IMR-90 (cell line): ENCODE results near the gene MMP2. TPM values are rescaled to one million over a fixed set of nuclear protein-coding genes. Genes with fewer than 3 reads are reported as not detected.

ENCODE experiments used
- ATAC-seq: fragments of 200-7000 bp; cut with Tn5 transposase; 2 replicates; pipeline ENCODE4 v1.9.1; 2020; ENCODE audit warnings: low read depth, mild to moderate bottlenecking, moderate library complexity
- BruUV-seq: library from RNA; stranded (reverse); fragments of 400-500 nt; replicated peaks from 2 replicates; lab custom pipeline; 2021; lab: Mats Ljungman, UMichigan
- CTCF ChIA-PET: fragments of 300-600 bp; formaldehyde crosslinking; extraction: SDS; loops from one replicate; lab custom pipeline; 2021; ENCODE audit warnings: antibody characterized with exemption; lab: Yijun Ruan, JAX
- POLR2A ChIA-PET: fragments of 300-600 bp; sonication (Branson Sonifier 250); formaldehyde crosslinking; loops from one replicate; lab custom pipeline; 2022; ENCODE audit warnings: antibody characterized with exemption; ENCODE audit not compliant: unreplicated experiment; lab: Charles Lee
- DNase-seq: peaks from one replicate; pipeline ENCODE4 v3.0.0; 2013
- H2AFZ ChIP-seq: replicated peaks from 2 replicates; pipeline ENCODE3; 2013; ENCODE audit warnings: low read length, mild to moderate bottlenecking; ENCODE audit not compliant: poor library complexity
- H2AK5ac ChIP-seq: 2 replicates; pipeline ENCODE4 v1.6.1; 2013; ENCODE audit warnings: low read depth, low read length, inconsistent platforms
- H2AK9ac ChIP-seq: replicated peaks from 2 replicates; pipeline ENCODE3; 2013; ENCODE audit warnings: mild to moderate bottlenecking, low read depth, low read length, moderate library complexity; ENCODE audit not compliant: poor library complexity
- H2BK120ac ChIP-seq: 2 replicates; pipeline ENCODE4 v1.6.1; 2013; ENCODE audit warnings: low read depth, low read length, inconsistent platforms
- H2BK15ac ChIP-seq: 3 replicates; pipeline ENCODE4 v1.6.1; 2013; ENCODE audit warnings: low read depth, low read length, inconsistent platforms
- H2BK20ac ChIP-seq: 2 replicates; pipeline ENCODE4 v1.6.1; 2013; ENCODE audit warnings: low read depth, mild to moderate bottlenecking, inconsistent platforms, low read length, moderate library complexity
- H2BK5ac ChIP-seq: 2 replicates; pipeline ENCODE4 v1.6.1; 2013; ENCODE audit warnings: mild to moderate bottlenecking, low read depth, low read length, inconsistent platforms; ENCODE audit not compliant: poor library complexity, severe bottlenecking
- H3K14ac ChIP-seq: replicated peaks from 2 replicates; pipeline ENCODE4 v1.6.1; 2013; ENCODE audit warnings: low read depth, low read length, inconsistent platforms
- H3K18ac ChIP-seq: 2 replicates; pipeline ENCODE4 v1.6.1; 2013; ENCODE audit warnings: low read depth, low read length, control low read depth
- H3K23ac ChIP-seq: 2 replicates; pipeline ENCODE4 v1.6.1; 2013; ENCODE audit warnings: low read depth, low read length, inconsistent platforms
- H3K27ac ChIP-seq: 2 replicates; pipeline ENCODE4 v1.5.1; 2013; ENCODE audit warnings: mild to moderate bottlenecking, control low read depth, low read length; ENCODE audit not compliant: insufficient read depth
- H3K27me3 ChIP-seq: 2 replicates; pipeline ENCODE4 v1.6.1; 2013; ENCODE audit warnings: low read length; ENCODE audit not compliant: control insufficient read depth, insufficient read depth
- H3K36me3 ChIP-seq: 2 replicates; pipeline ENCODE4 v1.6.1; 2013; ENCODE audit warnings: low read length, mixed read lengths; ENCODE audit not compliant: control insufficient read depth, insufficient read depth
- H3K4ac ChIP-seq: 2 replicates; pipeline ENCODE4 v1.6.1; 2013; ENCODE audit warnings: low read depth, low read length, inconsistent platforms
- H3K4me1 ChIP-seq: 2 replicates; pipeline ENCODE4 v1.6.1; 2013; ENCODE audit warnings: low read length, mixed read lengths; ENCODE audit not compliant: control insufficient read depth, insufficient read depth
- H3K4me2 ChIP-seq: 2 replicates; pipeline ENCODE4 v1.6.1; 2013; ENCODE audit warnings: low read depth, mild to moderate bottlenecking, control low read depth, low read length, moderate library complexity
- H3K4me3 ChIP-seq: 2 replicates; pipeline ENCODE4 v1.5.1; 2013; ENCODE audit warnings: low read depth, mild to moderate bottlenecking, control low read depth, low read length, moderate library complexity; ENCODE audit not compliant: insufficient read depth
- H3K56ac ChIP-seq: 2 replicates; pipeline ENCODE4 v1.6.1; 2013; ENCODE audit warnings: low read length, inconsistent platforms; ENCODE audit not compliant: insufficient read depth; ENCODE audit errors: extremely low read depth
- H3K79me1 ChIP-seq, 2 experiments: 2 replicates each; pipeline ENCODE4 v1.6.1; 2013; ENCODE audit warnings: low read length in 2 of 2, inconsistent platforms in 1 of 2, low read depth in 1 of 2
- H3K9ac ChIP-seq: 2 replicates; pipeline ENCODE4 v1.6.1; 2013; ENCODE audit warnings: low read depth, low read length, control low read depth
- H3K9me1 ChIP-seq: 2 replicates; pipeline ENCODE4 v1.6.1; 2013; ENCODE audit warnings: low read length, inconsistent platforms; ENCODE audit not compliant: insufficient read depth
- H3K9me3 ChIP-seq: 2 replicates; pipeline ENCODE4 v1.6.1; 2013; ENCODE audit warnings: low read length; ENCODE audit not compliant: control insufficient read depth, insufficient read depth
- H4K20me1 ChIP-seq: 2 replicates; pipeline ENCODE4 v1.6.1; 2013; ENCODE audit warnings: low read length, inconsistent platforms; ENCODE audit not compliant: insufficient read depth
- H4K5ac ChIP-seq: 2 replicates; pipeline ENCODE4 v1.6.1; 2013; ENCODE audit warnings: mild to moderate bottlenecking, low read depth, low read length, control low read depth
- H4K8ac ChIP-seq, 2 experiments: 2 replicates each; pipeline ENCODE4 v1.6.1; 2013; ENCODE audit warnings: low read depth in 2 of 2, low read length in 2 of 2, control low read depth in 1 of 2, inconsistent platforms in 1 of 2
- H4K91ac ChIP-seq: 2 replicates; pipeline ENCODE4 v1.6.1; 2013; ENCODE audit warnings: low read depth, low read length, inconsistent platforms; ENCODE audit not compliant: insufficient read depth
- BHLHE40 ChIP-seq: fragments of 150-350 bp; IDR thresholded peaks from 2 replicates; pipeline ENCODE4 v1.6.1; 2016; ENCODE audit warnings: mild to moderate bottlenecking, low read depth, low read length
- CEBPB ChIP-seq: IDR thresholded peaks from 2 replicates; pipeline ENCODE4 v1.6.1; 2012; ENCODE audit warnings: low read depth, low read length, improper control_type of control experiment
- CHD1 ChIP-seq: IDR thresholded peaks from 2 replicates; pipeline ENCODE4 v1.6.1; 2012; ENCODE audit warnings: low read depth, low read length, improper control_type of control experiment
- CTCF ChIP-seq: conservative IDR thresholded peaks from 2 replicates; pipeline ENCODE4 v1.5.1; 2012; ENCODE audit warnings: mild to moderate bottlenecking, low read depth, low read length, improper control_type of control experiment
- ELK1 ChIP-seq: fragments of 150-350 bp; IDR thresholded peaks from 2 replicates; pipeline ENCODE4 v1.6.1; 2016; ENCODE audit warnings: low read depth, mild to moderate bottlenecking, low read length, moderate library complexity, borderline replicate concordance
- FOS ChIP-seq: fragments of 150-350 bp; IDR thresholded peaks from 2 replicates; pipeline ENCODE4 v1.6.1; 2016; ENCODE audit warnings: low read depth, low read length
- MAZ ChIP-seq: IDR thresholded peaks from 2 replicates; pipeline ENCODE4 v1.6.1; 2012; ENCODE audit warnings: low read depth, mild to moderate bottlenecking, low read length, improper control_type of control experiment, moderate library complexity, borderline replicate concordance
- MXI1 ChIP-seq: IDR thresholded peaks from 2 replicates; pipeline ENCODE4 v1.6.1; 2012; ENCODE audit warnings: low read depth, mild to moderate bottlenecking, low read length, moderate library complexity, borderline replicate concordance
- NFE2L2 ChIP-seq: fragments of 150-350 bp; IDR thresholded peaks from 2 replicates; pipeline ENCODE4 v1.6.1; 2016; ENCODE audit warnings: low read depth, mild to moderate bottlenecking, low read length
- RAD21 ChIP-seq: IDR thresholded peaks from 2 replicates; pipeline ENCODE4 v1.6.1; 2012; ENCODE audit warnings: low read length, improper control_type of control experiment
- RFX5 ChIP-seq: IDR thresholded peaks from 2 replicates; pipeline ENCODE4 v1.8.0; 2012; ENCODE audit warnings: low read depth, mild to moderate bottlenecking, low read length, moderate library complexity
- SMC3 ChIP-seq: fragments of 150-350 bp; IDR thresholded peaks from 2 replicates; pipeline ENCODE4 v1.6.1; 2016; ENCODE audit warnings: low read depth, mild to moderate bottlenecking, antibody characterized with exemption, low read length, moderate library complexity
- USF2 ChIP-seq: fragments of 150-350 bp; IDR thresholded peaks from 2 replicates; pipeline ENCODE4 v1.6.1; 2017; ENCODE audit warnings: mild to moderate bottlenecking, antibody characterized with exemption, low read length, low read depth
- WGBS, 2 experiments: methylation state at CpG; one replicate each; pipeline versions ENCODE4 v1.1.5 to v1.1.7; 2013; ENCODE audit warnings: missing lambda C conversion rate in 2 of 2; ENCODE audit not compliant: insufficient read length in 1 of 2; ENCODE audit errors: extremely low coverage in 2 of 2; 5-methylcytosine and 5-hydroxymethylcytosine counted together
- dilution Hi-C: fragments of 300-500 bp; cut with HindIII; formaldehyde crosslinking; loops from one replicate; pipeline ENCODE4 v1.14.3; 2018; ENCODE audit warnings: low sequenced_read_pairs; ENCODE audit not compliant: unreplicated experiment
- in situ Hi-C: fragments of 300-500 bp; cut with MboI; formaldehyde crosslinking; loops from 3 replicates; pipeline ENCODE4 v1.14.3; 2019; ENCODE audit warnings: low sequenced_read_pairs, inconsistent platforms, mixed read lengths
- intact Hi-C: fragments of 100-400 bp; cut with micrococcal nuclease; formaldehyde crosslinking; loops from 2 replicates; pipeline ENCODE4 v1.10.0; 2022
- polyA plus RNA-seq, 3 experiments: library from polyadenylated mRNA; depleted of rRNA; stranded (reverse); fragments of >200 nt; gene quantifications; 2 replicates each; pipeline ENCODE4 v1.2.3, GENCODE V29; 2012; ENCODE audit warnings: low replicate concordance in 1 of 3
- total RNA-seq: library from RNA; depleted of rRNA; stranded (reverse); fragments of >200 nt; gene quantifications from 2 replicates; pipeline ENCODE4 v1.2.3, GENCODE V29; 2012

MMP2 gene
- total and polyA plus RNA-seq, 2 of the 4 experiments (the other 2 are of a cell fraction) = 240 to 574 TPM

GRCh38 chr16:55435387-55435786 is 43.6 kb upstream of the MMP2 start:
- Histone ChIP-seq H4K8ac (no peak overlapping the region), H3K4me3 (no peak overlapping the region), H3K9me3 (no peaks in the 10 kb centered on the region), H3K27me3 (peaks cover 2% of the 10 kb centered on the region; the same call in 1 of the 2 replicates), H3K18ac (no peak overlapping the region), H3K27ac (no peak overlapping the region), H2BK5ac (no peak overlapping the region), H3K4me1 (no peaks in the 10 kb centered on the region), H3K9ac (no peak overlapping the region), H2AK5ac (no peak overlapping the region), H3K36me3 (no peaks in the 10 kb centered on the region), H4K5ac (no peak overlapping the region), H3K4ac (no peak overlapping the region), H3K9me1 (no peaks in the 10 kb centered on the region), H3K4me2 (no peak overlapping the region), H3K56ac (no peak overlapping the region), H2AK9ac (peak overlapping the region; percentile 40), H2BK15ac (no peak overlapping the region), H2AFZ (no peak overlapping the region), H3K14ac (no peak overlapping the region), H2BK20ac (no peak overlapping the region), H4K20me1 (no peaks in the 10 kb centered on the region), H2BK120ac (no peak overlapping the region), H3K79me1 (no peaks in the 10 kb centered on the region), H3K23ac (no peak overlapping the region), H4K91ac (no peak overlapping the region)
- WGBS, 2 experiments = no CpG with 5 or more reads among the region's 5 CpGs
- dilution Hi-C loops (no loop called here), intact Hi-C loops (no loop called here), in situ Hi-C loops (no loop called here)
- TF ChIP-seq CEBPB (no peak), CTCF (no peak), FOS (no peak), MXI1 (no peak), SMC3 (no peak), ELK1 (no peak), BHLHE40 (no peak), USF2 (no peak), RFX5 (no peak), RAD21 (no peak), NFE2L2 (no peak), CHD1 (no peak), MAZ (no peak)
- CTCF ChIA-PET = no interaction called here
- POLR2A ChIA-PET = no interaction called here
- DNase-seq (no peak), ATAC-seq (no peak)
- no TSS peak for BruUV-seq
